CD4-positive, alpha-beta T cell treated with Interleukin-6 for 4 hours (primary cell): ENCODE data around the gene ZNF451.

Experiments used
- DNase-seq: peaks from one replicate; pipeline ENCODE4 v3.0.0-alpha.2; 2020; ENCODE audit warnings: mixed read lengths

ZNF451 gene

DNA sequence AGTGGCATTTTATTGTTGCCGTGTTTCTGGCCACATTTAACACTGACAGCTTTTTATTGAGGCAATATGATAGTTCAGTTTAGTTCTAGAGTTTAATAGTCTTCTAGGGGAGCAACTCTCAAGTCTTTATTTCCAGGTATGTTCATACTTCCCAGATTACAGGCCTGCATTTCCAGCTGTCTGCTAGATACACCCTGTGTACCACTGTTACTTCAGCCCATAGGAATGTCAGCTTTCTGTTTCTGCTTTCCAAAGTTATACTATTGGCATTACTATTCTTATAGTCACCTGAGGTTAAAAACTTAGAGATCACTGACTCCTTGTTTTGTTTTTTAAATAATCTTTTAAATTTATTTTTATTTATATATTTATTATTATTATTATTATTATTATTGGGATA, 7.6 kb downstream of the ZNF451 start:
- no peak for DNase-seq

DNA sequence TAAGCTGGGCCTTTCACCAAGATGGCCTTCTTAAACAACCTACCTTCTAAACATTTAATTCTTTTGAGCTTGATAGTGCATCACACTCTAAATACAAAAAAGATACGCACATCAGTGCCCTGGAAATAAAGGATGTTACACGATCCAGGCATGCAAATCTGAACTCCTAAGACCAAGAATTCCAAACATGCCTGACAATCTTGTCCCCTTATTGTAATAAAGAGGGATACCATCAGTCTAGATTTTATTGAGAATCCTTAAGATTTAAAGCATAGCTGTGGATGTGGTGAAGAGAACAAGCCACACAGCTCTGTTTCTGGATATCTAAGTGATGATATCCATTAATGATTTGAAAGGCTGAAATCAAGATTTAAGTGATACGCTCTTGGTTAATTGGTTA, 13.0 kb downstream of the ZNF451 start:
- no peak for DNase-seq

DNA sequence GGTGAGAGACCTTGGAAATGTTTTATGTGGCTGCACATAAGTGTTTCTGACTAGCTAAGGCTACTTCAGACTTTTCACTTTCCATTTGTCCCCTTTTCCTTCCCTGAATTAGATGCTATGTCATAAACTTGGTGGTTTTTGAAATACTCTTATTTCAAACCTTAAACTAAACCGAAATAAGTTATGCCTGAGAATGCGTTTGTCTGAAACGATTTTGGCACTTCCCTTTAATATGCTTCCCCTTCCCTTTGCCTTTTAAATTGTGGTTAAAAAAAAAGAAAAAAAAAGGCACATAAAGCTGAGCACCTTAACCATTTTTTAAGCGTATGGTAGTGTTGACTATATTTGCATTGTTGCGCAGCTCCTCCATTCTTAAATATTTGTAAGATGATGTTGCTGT, 14.3 kb downstream of the ZNF451 start:
- DNase-seq, result no peak

DNA sequence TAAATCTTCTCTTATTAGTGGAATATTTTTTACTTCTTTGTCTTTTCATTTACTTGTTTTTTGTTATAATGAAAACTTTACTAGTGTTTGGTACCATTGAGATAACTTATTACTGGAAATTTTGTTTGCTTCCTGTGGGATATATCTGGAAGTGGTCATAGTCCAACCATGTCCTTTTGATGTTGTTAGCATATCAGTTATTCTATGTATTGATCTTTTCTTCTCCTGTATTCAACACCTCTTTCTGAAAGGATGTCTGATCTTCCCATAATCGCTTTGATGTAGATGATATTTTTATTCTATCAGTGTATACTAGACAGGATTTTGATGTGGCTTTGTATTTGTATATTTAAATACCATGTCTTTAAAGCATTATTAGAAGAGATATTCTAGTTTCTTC, 17.0 kb downstream of the ZNF451 start:
- DNase-seq, result no peak

DNA sequence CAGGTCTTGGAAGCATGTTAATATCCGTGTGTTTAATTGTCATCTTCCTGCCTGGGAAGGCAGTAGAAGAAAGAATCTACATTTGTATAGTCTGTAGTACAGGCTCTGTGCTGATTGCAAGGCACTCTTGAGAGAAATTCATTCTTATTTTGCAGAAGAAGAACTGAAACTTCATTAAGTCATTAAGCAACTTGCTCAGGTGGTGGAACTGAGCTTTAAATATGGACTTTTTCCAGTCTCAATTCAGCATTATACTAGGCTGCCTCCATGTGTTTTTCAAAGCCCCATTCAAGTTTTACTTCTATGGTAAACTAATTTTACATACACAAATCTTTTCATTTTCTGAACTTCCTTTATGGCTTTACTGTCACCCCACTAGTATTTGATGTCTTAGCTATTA, 18.7 kb downstream of the ZNF451 start:
- no peak for DNase-seq

DNA sequence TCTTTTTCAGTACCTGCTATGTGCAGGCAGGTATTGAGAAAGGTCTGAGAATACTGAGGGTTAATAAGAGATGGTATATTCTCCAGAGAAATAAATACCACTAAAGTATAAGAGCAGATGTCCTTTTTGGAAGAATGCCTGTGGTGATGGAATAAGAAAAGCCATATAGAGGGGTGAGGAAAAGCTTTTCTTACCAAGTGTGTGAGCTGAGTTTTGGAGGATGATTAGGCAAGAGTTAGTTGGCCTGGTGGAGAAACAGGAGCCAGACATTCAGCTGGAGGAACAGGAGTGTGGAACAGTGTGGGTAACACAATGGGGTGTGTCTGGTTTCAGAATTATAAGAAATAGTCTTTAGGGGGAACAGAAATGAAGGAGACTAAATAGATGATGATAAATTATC, 19.9 kb downstream of the ZNF451 start:
- no peak for DNase-seq

DNA sequence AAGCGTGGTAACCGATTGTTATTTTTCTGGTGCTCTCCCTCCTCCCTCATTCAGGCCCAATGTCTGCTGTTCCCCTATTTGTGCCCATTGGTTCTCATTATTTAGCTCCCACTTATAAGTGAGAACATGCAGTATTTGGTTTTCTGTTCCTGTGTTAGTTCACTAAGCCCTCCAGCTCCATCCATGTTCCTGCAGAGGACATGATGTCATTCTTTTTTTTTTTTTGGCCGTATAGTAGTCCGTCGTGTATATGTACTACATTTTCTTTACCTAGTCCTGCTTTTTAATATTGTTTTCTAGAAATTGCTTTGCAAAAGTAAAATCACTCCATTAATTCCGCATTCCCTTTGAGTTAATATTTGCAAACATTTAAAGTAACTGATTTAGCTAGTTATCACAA, 23.1 kb downstream of the ZNF451 start:
- no peak for DNase-seq

DNA sequence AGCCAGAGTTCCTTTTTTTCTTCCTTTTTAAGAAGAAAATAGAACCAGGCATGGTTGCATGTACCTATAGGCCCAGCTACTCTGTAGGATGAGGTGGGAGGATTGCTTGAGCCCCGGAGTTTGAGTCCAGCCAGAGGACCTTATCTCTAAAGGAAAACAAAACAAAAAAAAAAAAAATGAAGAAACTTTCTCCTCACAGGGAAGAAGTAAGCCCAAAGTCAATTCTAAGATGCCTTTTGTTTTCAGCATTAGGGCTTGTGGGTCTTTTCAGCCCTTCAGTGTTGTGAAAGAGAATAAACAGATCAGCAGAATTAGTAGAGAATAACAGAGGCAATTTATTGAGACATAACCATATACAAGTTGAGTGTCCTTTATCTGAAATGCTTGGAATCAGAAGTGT, 26.8 kb downstream of the ZNF451 start:
- no peak for DNase-seq

DNA sequence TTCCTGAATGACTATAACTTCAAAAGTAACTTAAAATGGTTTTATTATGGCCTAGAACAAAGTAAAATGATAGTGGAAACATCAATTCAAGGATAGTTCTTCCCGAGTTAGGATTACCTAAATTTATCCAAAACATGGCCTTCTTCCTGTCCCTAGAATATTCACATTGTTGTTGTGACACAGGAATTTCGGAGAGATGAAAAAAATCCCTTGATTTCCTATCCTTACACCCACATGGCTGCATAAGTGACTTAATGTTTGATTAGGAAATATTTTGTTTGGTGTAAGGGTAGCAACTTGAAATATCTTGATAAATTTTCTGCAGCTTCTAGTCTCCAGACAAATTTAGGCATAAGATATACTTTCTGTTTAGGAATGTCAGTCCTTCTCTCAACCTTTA, 27.8 kb downstream of the ZNF451 start:
- no peak for DNase-seq

DNA sequence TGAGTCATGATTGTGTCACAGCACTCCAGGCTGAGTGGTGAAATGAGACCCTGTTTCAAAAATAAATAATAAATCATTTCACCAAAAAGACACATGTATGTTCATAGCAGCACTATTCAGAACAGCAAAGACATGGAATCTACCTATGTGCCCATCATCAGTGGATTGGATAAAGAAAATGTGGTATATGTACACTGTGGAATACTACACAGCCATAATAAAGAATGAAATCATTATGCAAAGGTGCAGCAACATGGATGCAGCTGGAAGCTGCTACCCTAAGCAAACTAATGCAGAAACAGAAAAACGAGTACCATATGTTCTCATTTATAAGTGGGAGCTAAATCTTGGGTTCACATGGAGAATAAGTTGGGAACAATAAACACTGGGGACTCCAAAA, 33.1 kb downstream of the ZNF451 start:
- DNase-seq, result no peak

DNA sequence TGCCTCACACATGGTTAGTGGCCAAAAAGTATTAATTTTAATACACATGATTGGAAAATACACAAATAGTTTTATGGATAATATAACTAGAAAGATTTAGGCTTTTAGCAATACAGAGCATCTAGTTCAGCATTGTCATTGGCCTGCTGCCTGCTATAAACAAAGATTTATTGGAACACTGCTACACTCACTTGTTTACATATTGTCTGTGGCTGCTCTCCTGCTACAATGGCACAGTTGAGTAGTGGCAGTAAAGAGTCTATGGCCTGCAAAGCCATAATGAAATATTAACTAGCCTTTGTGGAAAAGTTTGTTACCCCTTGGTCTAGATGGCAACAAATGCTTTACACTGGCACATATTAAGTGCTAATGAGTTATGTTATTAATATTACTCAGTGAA, 37.8 kb downstream of the ZNF451 start:
- DNase-seq, result no peak

DNA sequence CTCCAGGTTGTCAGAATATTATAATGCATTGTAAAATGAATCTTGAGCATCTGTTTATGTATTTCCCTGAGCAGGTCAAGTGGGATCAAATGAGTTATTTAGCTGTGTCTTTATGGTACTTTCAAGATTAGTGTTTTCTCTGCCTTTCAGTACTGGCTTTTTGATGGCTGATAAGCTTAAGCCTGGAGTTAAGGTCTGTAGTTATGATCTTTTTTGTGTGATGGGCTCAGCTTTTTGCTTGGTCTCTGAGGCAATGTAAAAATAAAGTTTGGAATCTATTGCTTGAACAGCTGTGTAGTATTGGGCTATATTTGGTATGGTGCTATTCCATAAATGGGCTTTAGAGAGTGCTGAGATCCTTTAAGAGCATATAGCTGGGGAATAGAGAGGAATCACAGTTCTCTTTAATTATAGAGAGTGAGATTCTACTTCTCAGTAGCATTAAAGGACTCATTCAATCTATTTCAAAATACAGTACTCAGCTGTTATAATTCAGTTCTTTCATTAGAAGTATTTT, 40.7 kb downstream of the ZNF451 start:
- DNase-seq, result no peak

DNA sequence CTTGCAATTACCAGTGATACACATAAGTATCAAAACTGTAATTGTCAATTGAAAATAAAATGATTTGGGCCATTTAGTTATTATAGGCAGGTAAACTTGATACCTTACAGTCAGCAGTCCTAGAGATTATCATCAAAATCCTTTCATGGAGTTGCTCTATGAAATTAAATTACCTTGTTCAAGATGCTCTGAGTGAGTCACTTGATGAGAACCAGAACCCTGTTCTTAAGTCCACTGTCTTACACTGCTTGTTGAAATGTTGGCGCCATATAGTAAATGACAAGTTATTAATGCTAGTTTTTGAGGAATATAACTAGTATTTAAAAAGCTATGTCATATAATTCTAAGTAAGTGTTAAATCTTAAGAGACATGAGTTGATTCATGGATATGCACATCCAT, 45.0 kb downstream of the ZNF451 start:
- no peak for DNase-seq

DNA sequence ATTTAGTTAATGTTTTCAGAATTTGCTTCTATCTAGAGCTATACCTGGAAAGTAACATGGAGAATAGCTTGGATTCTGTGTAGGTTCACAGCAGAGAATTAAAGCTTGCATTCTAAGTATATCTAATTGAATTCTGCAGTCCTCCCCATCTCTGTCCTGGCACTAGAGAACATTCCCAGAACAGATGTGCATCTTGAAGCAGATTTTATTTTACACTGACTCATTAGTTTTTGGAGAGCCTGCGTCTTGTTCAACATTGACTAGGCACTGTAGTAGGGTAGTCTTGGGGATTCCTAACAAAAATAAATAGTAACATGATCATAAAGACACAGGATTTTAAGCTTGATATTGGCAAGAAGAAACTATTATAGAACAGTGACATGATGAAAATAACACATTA, 45.9 kb downstream of the ZNF451 start:
- DNase-seq, result no peak

DNA sequence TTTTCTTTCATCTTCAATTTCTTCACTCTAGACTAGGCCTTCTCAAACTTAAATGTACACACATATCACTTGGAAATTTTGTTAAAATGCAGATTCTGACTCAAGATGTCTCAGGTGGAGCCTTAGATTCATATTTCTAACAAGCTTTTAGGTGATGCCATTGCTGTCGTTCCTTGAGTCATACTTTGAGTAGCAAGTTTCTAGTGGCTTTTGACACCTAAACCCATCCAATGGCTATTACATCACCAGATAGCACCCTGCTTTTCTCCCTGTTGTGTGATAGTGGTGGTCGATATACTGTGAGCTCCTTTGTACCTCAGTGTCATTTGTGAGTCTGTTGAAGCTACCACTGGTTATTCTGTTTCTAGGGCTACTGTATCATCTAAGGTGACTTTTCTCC, 47.4 kb downstream of the ZNF451 start:
- no peak for DNase-seq

DNA sequence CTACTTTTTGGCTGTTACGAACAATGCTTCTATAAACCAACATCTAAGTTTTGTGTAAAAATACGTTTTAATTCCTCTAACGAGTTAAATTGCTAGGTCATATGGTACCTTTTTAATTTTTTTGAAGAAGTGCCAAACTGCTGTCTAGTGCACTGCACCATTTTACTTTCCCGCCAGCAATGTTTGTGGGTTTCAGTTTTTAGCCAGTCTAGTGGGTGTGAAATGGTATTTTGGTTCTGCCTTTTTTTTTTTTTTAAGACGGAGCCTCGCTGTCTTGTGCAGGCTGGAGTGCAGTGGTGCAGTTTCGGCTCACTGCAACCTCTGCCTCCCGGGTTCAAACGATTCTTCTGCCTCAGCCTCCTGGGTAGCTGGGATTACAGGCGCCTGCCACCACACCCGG, 48.0 kb downstream of the ZNF451 start:
- DNase-seq, result no peak

DNA sequence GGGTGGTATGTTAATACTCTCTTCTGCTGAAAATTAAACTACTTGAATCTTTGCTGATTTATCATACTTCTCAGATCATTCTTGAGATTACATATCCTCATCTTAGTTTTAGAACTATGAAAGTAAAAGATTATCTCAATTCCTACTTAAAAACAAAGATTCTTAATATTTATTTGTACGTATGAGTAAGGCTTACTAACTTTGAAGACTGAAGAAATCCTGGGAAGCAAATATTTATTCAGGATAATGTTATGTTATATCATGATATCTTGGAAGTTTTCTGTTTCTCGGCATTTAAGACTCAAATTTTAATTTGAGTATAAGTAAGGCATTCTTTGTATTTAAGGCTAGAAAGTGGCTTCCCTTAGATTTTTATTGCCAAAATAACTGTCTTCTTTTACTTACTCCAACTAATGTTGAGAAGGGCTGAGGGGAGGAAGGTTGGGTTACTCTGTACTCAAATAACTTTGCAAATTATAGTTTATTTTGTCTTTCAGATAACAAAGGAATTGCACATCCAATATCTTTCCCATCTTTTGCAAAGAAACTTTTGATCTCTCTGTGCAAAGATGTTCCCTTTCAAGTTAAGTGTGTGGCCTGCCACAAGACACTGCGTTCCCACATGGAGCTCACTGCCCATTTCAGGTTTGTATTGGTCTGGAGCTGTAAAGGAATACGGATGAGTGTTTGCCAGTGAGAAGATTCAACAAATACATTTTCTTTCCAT, 51.6 kb downstream of the ZNF451 start:
- no peak for DNase-seq

DNA sequence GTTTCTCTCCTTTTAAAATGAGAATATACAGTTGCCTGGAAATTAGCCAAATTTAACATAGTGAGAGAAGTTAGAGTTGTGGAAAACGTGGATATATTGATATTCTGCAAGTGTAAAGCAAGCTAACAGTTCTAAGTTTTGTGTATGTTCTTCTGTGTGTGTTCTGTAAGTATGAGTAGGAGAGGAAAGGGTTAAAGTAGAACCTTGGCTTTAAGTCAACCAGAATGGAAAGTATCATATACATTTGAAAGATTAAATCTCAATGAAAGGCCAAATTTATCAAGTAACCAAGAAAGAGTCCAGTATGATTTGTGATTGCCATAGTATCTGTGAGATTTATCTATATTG, 52.2 kb downstream of the ZNF451 start:
- DNase-seq, result no peak

DNA sequence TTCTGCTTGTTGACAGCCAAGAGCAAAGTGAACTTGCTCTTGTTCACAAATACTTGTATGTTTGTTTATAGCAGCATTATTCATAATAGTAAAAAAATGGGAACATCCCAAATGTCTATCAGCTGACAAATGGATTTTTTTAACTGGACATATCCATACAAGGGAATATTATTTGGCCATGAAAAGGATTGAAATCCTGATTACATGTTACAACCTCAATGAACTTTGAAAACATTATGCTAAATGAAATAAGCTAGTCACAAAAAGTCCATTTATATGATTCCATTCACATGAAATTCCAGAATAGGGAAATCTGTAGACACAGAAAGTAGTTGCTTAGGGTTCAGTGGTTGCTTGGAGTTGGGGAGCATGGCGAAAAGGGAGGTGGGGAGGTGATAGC, 53.7 kb downstream of the ZNF451 start:
- DNase-seq, result no peak

DNA sequence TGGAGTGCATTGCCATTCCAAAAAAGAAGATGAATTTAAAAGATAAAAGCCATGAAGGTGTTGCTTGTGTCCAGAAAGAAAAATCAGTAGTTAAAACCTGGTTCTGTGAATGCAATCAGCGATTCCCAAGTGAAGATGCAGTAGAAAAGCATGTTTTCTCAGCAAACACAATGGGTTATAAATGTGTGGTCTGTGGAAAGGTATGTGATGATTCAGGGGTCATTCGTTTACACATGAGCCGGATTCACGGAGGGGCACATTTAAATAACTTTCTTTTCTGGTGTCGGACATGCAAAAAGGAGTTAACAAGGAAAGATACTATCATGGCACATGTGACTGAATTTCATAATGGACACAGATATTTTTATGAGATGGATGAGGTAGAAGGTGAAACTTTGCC, 57.4 kb downstream of the ZNF451 start:
- DNase-seq, result no peak

DNA sequence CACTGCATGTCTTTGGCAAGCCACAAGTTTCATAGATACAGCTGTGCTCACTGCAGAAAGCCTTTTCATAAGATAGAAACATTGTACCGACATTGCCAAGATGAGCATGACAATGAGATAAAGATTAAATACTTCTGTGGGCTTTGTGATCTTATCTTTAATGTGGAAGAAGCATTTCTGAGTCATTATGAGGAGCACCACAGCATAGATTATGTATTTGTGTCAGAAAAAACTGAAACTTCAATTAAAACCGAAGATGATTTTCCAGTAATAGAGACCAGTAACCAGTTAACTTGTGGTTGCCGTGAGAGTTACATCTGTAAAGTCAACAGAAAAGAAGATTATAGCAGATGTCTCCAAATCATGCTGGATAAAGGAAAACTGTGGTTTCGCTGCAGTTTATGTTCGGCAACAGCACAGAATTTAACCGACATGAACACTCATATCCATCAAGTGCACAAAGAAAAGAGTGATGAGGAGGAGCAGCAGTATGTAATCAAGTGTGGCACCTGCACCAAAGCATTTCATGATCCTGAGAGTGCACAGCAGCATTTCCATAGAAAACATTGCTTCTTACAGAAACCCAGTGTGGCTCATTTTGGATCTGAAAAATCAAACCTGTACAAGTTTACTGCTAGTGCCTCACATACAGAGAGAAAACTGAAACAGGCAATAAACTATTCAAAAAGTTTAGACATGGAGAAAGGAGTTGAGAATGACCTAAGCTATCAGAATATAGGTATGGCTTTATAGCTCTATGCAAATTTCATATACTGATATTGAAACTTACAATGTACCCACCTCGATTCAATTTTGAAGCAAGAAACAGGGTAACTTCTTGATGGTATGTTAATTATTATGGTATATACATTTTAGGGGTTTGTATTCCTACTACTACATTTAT, 58.2 kb downstream of the ZNF451 start:
- DNase-seq, result no peak

DNA sequence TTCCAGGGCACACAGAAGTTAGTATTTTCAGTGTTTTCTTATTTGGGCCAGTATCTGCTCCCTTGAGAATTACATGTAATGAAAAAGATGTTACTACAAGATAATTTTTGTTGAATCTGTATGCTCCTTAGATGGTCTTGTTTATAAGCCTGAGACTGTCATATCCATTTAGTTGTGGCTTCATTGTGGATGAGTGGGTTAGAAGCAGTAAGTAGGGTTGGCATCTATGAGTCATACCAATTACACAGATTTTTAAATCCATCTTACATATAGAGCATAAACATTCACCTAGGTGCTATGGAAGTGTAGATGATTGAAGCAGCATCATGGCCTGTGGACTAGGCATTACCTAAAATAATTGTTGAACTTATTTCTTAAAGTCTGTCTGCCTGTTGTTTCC, 68.7 kb downstream of the ZNF451 start:
- no peak for DNase-seq

DNA sequence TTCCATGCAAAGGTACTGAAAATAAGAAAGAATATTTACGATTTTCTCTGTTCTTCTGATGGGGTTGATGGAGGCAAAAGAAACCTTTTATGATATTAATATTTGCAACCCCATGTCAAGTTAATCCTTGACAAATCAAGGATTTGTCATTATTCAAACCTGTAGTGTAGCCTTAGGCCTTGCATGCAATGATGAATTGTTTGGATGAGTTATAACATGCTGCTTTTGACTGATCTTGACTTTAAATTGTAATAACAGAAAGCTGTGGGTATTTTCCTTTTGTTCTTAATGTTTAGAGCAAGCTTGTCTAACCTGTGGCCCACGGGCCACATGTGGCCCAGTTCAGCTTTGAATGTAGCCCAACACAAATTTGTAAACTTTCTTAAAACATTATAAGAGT, 69.1 kb downstream of the ZNF451 start:
- no peak for DNase-seq

DNA sequence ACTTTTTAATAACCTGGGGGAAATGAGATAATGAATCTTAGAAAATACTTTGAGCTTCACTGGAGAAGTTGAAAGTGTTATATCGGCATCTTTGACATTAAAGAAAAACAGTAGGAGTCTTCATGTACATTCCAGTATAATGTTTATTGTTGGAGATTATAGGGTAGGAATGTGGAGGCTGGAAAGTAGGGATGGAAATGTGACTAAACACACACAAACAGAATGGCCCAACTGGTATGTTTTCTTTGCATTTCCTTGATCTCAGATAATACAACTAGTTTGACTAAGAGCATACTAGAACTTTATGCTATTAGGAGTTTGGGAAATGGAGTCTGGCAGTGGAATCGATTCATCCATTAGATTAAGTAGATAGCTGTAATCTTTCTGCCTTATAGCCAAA, 72.0 kb downstream of the ZNF451 start:
- DNase-seq, result no peak
